Ovary (tissue), 3 donors: ENCODE data around the gene ARNT2.

Experiments
- POLR2A ChIP-seq: fragments of 450-650 bp; IDR thresholded peaks from one replicate; pipeline ENCODE4 v1.6.1; 2017; ENCODE audit warnings: antibody characterized with exemption, mild to moderate bottlenecking, moderate library complexity
- TF ChIP-seq, protein P1 (sequence below), 3 donors: fragments of 450-650 bp in 2 of 3; fragments of 200-600 bp in 1 of 3; IDR thresholded peaks; one replicate each; pipeline versions ENCODE4 v1.5.1 to v1.8.0; 2016 to 2022; ENCODE audit warnings: antibody characterized with exemption in 3 of 3, mild to moderate bottlenecking in 1 of 3
- donor health status: DM: no; HTN: no; CAD: no.

DNA sequence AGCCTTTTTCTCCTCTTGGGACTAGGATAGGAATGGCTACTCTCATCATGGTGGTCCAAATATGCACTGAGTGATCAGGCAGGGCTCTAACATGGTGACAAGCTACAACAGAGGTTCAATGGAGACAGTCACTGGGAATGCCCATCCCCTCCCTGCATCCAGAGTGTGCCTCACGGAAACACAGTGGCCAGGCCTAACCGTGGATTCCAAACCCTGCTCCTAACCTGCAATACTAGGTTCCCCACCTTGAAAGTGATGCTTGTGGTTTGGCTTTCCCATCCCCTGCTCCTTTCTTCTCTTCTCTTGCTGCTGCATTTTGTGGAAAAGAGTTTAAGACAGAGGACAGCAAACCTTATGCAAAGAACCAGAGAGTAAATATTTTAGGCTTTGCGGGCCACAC, 216.0 kb downstream of the ARNT2 start:
- TF ChIP-seq POLR2A, result no peak
- TF ChIP-seq, protein P1, sequence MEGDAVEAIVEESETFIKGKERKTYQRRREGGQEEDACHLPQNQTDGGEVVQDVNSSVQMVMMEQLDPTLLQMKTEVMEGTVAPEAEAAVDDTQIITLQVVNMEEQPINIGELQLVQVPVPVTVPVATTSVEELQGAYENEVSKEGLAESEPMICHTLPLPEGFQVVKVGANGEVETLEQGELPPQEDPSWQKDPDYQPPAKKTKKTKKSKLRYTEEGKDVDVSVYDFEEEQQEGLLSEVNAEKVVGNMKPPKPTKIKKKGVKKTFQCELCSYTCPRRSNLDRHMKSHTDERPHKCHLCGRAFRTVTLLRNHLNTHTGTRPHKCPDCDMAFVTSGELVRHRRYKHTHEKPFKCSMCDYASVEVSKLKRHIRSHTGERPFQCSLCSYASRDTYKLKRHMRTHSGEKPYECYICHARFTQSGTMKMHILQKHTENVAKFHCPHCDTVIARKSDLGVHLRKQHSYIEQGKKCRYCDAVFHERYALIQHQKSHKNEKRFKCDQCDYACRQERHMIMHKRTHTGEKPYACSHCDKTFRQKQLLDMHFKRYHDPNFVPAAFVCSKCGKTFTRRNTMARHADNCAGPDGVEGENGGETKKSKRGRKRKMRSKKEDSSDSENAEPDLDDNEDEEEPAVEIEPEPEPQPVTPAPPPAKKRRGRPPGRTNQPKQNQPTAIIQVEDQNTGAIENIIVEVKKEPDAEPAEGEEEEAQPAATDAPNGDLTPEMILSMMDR (IDR thresholded peaks at IDR 0.05), result no peak
